ENCODE data around the gene MED6.

GRCh38 chr14:70631948-70632347 lies 31.5 kb upstream of the MED6 start:
- no peak for TF ChIP-seq CTCF (IDR thresholded peaks at IDR 0.05)
- TF ChIP-seq POLR2A (IDR thresholded peaks at IDR 0.05): no peak

Measured in adrenal gland (tissue), 5 donors.